Fibroblast of the aortic adventitia (primary cell): ENCODE results near the gene COP1. TPM values are rescaled to one million over a fixed set of nuclear protein-coding genes. Genes with fewer than 3 reads are reported as not detected.

Source experiments
- DNase-seq: peaks from one replicate; pipeline ENCODE4 v3.0.0-alpha.2; 2010; ENCODE audit warnings: low read depth
- H3K4me3 ChIP-seq: 2 replicates; pipeline ENCODE4 v1.5.1; 2011; ENCODE audit warnings: low read depth, mild to moderate bottlenecking, control low read depth, low read length, moderate library complexity
- CTCF ChIP-seq: IDR thresholded peaks from 2 replicates; pipeline ENCODE4 v1.5.1; 2011; ENCODE audit warnings: mild to moderate bottlenecking, low read length, control low read depth, inconsistent platforms; ENCODE audit not compliant: insufficient read depth
- total RNA-seq: library from RNA; depleted of rRNA; stranded (reverse); fragments of >200 nt; gene quantifications from 2 replicates; pipeline ENCODE4 v1.2.3, GENCODE V29; 2012; ENCODE audit warnings: low replicate concordance

Gene COP1
- total RNA-seq, 1 donor: 56.6 TPM

- no peak overlapping the region for H3K4me3 ChIP-seq
- no peak for DNase-seq
- no peak for TF ChIP-seq CTCF
Observed at GRCh38 chr1:175941164-175941563, 265.9 kb downstream of the COP1 start.

GRCh38 chr1:175936736-175937135 lies 270.4 kb downstream of the COP1 start:
- DNase-seq: no peak
- no peak overlapping the region for H3K4me3 ChIP-seq
- no peak for TF ChIP-seq CTCF

- DNase-seq: no peak
- no peak for TF ChIP-seq CTCF
Observed at GRCh38 chr1:175935566-175936115, 271.4 kb downstream of the COP1 start.

GRCh38 chr1:175935166-175935565 lies 271.9 kb downstream of the COP1 start:
- no peak overlapping the region for H3K4me3 ChIP-seq
- no peak for TF ChIP-seq CTCF
- no peak for DNase-seq

More at GRCh38 chr1:175935566-175936115, 271.4 kb downstream of the COP1 start:
- H3K4me3 ChIP-seq: no peak overlapping the region

- no peak for TF ChIP-seq CTCF
- DNase-seq: peak; percentile 22
Observed at GRCh38 chr1:175933801-175934200, 273.3 kb downstream of the COP1 start.

GRCh38 chr1:175927944-175928343 lies 279.1 kb downstream of the COP1 start:
- no peak overlapping the region for H3K4me3 ChIP-seq
- no peak for DNase-seq
- no peak for TF ChIP-seq CTCF

More at GRCh38 chr1:175933801-175934200, 273.3 kb downstream of the COP1 start:
- H3K4me3 ChIP-seq: no peak overlapping the region
